Thyroid gland (tissue), 4 donors: ENCODE measurements around the gene FRS3.

ENCODE experiments used
- POLR2A ChIP-seq, 2 donors: fragments of 450-650 bp; IDR thresholded peaks; one replicate each; pipeline ENCODE4 v1.6.1; 2017; ENCODE audit warnings: antibody characterized with exemption in 2 of 2, mild to moderate bottlenecking in 2 of 2, moderate library complexity in 1 of 2
- TF ChIP-seq, protein P1 (sequence below), 6 experiments: fragments of 200-600 bp in 3 of 6; fragments of 450-650 bp in 3 of 6; sonication (generic) in 3 of 6; IDR thresholded peaks; one replicate each; pipeline ENCODE4 v1.5.1; 2016 to 2019; ENCODE audit warnings: antibody characterized with exemption in 6 of 6, mild to moderate bottlenecking in 2 of 6, inconsistent platforms in 1 of 6, moderate library complexity in 1 of 6

- TF ChIP-seq, protein P1, sequence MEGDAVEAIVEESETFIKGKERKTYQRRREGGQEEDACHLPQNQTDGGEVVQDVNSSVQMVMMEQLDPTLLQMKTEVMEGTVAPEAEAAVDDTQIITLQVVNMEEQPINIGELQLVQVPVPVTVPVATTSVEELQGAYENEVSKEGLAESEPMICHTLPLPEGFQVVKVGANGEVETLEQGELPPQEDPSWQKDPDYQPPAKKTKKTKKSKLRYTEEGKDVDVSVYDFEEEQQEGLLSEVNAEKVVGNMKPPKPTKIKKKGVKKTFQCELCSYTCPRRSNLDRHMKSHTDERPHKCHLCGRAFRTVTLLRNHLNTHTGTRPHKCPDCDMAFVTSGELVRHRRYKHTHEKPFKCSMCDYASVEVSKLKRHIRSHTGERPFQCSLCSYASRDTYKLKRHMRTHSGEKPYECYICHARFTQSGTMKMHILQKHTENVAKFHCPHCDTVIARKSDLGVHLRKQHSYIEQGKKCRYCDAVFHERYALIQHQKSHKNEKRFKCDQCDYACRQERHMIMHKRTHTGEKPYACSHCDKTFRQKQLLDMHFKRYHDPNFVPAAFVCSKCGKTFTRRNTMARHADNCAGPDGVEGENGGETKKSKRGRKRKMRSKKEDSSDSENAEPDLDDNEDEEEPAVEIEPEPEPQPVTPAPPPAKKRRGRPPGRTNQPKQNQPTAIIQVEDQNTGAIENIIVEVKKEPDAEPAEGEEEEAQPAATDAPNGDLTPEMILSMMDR (IDR thresholded peaks at IDR 0.05), result no peak
- no peak for TF ChIP-seq POLR2A (IDR thresholded peaks at IDR 0.05)
These were observed 48.9 kb downstream of the FRS3 start for GRCh38 chr6:41730531-41731436.
